Measurements from ENCODE around the gene LRRC45.

The LRRC45 gene

DNA sequence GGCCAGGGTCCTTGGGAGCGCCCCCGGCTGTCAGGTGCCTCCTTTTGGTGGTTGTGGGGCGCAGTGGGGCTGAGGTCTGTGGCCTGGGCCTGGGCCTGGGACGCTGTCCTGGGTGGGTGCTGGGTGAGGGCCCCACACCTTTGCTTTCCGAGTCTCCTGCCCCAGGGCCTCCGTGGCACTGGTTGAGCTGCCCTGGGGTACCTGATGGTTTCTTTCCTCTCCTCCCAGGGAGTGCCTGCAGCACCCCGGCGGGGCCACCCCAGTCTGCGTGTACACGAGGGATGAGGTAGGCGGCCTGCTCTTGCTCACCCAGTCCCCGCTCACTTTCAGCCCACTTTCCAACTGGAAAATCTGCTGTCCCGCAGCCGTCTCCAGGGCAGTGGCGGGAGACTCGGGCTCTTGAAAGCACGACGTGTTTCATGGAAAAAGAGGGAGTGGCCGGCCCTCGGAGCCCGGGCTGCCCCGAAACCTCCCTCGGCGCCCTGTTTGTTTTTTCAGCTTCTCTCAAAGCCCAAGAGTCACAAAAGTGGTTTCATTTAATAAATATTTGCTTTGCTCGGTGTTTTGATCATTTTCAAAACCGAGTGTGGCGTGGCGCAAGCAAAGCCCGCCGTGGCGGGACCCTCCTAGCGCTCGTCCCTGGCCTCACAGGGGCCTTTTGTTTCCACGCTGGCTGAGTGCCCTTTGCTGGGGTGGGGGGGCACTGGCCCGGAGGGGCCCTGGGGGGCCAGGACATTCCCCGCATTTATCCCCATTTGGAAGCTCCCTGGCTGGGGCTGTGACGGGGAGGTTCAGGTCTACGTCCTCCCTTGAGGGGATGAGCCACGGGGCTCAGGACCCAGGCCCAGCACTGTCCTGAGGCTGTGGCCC is 28.3 kb upstream of the LRRC45 start:
- DNase-seq, result no peak

DNA sequence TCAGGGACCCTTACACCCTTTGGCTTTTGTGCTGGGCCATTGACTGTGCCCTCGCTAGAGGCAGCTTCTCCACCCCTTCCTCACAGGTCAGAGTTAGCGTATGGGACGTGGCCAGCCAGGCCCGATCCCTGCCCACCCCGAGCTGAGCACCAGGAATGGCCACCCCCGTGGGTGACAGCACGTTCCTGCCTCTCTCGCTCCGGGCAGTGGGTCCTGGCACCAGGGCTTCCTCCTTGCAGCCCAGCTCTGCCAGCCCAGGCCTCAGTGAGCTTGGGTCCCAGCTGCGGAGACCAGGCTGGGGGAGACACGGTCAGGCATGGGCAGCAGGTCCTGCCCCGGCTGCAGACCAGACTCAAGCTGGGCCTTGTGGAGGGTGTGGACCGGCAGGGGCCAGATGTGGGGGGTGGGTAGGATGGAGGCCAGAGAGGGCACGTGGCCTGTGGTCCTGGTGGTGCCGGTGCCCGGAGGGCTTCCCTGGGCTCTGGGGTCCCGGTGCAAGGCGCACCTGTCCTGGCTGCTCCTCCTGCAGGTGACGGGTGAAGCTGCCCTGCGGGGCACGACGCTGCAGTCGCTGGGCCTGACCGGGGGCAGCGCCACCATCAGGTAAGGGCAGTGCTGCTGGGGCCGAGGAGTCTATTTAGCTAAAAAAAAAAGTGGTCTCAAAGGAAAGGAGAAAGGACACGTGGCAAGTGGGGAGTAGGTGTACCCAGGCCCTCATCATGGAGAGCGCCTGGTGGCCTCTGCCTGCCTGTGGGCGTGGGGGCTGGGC is 27.5 kb upstream of the LRRC45 start:
- DNase-seq, result no peak

DNA sequence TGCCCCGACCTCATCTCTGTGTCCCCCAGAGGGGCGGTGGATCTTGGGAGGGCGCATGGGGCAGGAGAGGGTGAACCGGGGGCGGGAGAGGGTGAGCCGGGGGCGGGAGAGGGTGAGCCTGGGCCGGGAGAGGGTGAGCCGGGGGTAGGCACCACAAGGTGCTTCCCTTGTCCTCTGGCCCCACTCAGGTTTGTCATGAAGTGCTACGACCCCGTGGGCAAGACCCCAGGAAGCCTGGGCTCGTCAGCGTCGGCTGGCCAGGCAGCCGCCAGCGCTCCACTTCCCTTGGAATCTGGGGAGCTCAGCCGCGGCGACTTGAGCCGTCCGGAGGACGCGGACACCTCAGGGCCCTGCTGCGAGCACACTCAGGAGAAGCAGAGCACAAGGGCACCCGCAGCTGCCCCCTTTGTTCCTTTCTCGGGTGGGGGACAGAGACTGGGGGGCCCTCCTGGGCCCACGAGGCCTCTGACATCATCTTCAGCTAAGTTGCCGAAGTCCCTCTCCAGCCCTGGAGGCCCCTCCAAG is 26.8 kb upstream of the LRRC45 start:
- no peak for DNase-seq

DNA sequence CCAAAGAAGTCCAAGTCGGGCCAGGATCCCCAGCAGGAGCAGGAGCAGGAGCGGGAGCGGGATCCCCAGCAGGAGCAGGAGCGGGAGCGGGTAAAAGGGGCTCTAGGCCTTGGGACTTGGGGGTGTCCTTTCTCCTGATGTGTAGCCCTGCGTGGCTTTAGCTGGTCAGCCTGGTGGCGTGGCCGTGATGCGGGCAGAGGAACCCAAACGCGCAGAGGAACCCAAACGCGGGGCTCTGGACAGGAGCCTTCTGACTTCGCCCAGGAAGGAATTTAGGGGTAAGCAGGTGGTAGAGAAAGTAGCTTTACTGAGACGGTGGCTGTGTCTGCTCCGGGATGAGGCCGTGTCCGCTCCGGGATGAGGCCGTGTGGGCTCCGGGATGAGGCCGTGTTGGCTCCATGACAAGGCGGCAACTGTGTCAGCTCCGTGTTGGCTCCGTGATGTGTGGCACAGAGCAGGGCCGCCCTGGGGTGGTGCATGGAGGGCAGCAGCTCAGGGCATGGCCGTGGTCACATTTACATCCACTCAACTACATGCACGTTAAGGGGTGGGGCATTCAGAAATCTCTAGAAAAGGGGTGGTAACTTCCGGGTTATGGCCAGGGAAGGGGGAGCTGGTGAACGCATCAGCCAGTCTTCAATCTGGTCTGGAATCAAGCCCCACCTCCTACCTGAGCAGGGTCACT is 26.2 kb upstream of the LRRC45 start:
- DNase-seq, result no peak

DNA sequence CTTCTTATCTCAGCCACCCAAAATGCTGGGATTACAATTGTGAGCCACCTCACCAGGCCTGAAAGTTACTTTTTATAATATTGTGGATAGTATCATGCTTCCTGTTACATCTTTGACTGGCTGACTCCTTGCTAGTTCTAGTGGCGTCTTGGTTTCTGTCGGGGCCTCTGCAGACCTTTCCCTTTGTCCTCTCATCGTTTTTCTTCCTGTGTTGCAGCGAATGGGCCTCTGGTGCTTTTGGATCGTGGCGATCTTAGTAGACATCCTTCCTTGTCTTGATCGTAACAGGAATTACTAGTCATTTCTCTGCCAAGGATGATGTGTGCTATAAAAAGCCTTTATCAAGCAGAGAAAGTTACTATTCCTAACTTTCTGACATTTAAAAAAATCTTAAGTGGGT is 24.9 kb upstream of the LRRC45 start:
- no peak for DNase-seq

DNA sequence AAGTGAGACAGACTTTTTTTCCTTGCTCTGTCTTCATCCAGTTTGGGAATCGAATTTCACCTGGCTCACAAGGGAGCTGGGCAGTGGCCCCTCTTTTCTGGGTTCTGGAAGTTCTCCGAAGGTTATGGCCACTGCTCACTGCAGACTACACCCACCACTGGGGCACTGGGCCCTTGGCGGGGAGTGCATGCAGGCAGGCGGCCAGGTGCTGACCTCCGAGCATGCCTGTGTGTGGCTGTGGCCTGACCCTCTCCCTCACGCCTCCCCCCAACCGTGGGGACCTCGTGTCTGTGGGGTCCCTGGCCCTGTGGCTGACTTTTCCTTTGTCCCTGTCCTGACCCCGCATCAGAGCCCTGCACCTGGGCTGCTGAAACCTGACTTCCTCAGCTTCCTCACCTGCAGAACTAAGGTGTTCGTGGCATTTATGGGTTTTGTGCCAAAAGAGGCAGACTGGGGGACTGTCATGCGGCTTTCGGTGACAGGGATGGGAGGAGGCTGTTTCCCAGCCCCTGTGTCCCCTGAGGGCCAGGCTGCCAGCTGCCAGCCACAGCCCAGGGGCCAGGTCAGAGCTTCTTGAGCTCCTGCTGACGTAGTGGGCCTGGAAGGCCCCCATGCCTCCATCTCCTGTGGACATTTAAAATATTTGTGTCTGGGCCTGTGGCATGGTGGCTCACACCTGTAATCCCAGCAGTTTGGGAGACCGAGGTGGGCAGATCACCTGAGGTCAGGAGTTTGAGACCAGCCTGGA is 24.2 kb upstream of the LRRC45 start:
- DNase-seq, result no peak

DNA sequence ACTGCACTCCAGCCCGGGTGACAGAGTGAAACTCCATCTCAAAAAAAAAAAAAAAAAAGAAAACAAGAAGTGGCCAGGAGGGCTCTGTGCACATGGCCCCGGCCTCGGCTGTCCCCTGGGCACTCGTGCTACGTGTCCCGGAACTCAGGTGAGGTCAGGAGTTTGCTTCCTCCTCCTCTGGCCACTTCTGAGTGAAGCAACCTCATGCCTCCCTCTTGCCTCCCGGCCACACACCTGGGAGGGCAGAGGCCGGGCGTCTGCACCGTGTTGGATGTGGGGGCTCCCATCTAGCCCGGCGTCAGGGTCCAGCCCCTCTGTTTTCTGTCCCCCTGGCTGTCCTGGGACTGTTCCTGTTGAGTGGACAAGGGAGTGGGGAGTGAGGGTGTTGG is 23.5 kb upstream of the LRRC45 start:
- no peak for DNase-seq

DNA sequence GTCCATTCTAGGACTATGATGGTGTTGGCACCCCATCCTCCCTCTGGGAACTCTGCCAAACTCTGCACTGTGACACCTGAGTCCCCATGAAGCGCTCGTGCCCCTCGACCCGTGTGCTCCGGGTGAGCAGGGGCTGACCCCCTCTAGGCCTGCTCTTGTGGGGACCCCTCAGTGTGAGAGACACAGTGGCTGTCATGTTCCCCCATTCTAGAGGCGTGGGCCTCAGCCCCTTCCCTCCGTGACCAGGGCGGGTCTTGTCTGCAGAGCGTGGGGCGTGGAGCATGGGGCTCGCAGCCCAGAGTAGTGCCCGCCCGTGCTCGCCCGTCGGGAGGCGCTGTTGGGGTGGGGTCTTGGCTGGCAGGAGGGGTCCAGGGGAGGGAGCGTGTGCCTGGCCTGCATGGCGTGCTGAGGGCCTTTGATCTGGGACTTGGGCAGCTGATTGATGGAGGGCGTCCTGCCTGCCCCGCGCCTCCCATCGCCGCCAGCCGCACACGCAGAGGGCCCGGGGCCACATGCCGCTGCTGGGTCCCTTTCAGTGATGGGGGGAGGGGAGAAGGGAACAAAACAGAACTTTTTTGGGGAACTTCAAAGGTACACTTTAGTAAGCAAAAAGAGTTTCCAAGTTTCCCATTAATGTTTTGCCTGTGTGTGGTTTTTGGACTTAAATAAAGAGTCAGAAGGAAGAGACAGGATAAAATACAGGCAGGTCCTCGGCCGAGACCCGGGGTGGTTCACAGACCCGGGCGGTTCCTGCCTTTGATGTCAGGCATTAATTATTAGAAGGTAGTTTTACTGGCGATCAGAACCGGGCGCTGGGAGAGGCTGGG is 22.9 kb upstream of the LRRC45 start:
- no peak for DNase-seq

DNA sequence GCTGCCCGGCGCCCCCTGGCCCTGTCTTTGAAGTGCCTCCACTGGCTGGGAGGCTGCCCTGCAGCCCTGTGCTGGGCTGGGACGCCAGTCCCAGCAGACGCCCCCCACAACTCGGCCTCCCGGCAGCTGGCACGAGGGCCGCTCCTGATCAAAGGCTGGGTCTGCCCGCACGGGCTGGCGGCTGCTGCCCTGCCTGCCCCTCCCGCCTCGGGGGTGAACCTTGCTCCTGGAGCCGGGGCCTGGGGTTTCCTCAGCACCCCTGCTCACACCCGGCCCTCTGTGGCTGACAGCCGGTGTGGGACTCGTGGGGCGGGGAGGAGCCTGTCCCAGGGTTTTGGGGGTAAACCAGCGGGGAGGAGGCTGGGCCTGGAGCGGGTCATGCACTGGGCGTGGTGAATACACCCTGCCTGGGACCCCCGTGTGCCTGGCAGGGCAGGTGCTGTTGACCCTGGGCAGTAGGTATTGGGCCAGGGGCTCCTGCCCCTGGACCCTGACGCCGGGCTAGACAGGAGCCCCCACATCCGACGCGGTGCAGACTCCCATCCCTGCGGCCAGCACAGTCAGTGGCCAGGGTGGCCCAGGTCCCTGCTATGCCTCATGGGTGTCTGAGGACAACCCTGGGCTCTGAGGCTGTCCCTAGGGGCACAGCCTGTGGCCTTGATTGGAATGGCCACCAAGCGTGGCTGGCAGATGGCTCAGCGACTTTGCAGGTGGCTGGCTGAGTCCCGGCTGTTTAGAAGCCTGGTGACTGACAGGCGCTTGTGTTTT is 22.1 kb upstream of the LRRC45 start:
- no peak for DNase-seq

DNA sequence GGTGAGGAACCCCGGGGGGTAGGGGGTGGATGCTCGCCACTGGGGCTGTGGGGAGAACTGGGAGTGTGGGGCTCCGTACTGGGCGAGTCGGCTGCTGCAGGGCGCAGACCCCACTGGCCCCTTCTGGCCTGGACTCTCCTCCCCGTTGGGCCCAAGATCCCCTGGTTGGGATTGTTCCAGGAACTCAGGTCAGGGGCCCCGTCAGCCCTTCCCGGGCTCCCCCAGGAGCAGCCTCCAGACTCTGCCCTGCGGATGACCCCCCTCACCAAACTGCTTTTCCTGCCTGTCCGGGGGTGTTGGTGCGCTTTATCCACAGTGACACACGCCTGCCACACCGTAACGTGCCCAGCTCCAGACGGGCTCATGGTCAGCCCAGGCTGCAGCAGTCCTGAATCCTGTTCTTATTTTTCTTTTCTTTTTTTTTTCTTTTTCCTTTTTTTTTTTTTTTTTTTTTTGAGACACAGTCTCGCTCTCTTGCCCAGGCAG is 21.5 kb upstream of the LRRC45 start:
- DNase-seq, result no peak

DNA sequence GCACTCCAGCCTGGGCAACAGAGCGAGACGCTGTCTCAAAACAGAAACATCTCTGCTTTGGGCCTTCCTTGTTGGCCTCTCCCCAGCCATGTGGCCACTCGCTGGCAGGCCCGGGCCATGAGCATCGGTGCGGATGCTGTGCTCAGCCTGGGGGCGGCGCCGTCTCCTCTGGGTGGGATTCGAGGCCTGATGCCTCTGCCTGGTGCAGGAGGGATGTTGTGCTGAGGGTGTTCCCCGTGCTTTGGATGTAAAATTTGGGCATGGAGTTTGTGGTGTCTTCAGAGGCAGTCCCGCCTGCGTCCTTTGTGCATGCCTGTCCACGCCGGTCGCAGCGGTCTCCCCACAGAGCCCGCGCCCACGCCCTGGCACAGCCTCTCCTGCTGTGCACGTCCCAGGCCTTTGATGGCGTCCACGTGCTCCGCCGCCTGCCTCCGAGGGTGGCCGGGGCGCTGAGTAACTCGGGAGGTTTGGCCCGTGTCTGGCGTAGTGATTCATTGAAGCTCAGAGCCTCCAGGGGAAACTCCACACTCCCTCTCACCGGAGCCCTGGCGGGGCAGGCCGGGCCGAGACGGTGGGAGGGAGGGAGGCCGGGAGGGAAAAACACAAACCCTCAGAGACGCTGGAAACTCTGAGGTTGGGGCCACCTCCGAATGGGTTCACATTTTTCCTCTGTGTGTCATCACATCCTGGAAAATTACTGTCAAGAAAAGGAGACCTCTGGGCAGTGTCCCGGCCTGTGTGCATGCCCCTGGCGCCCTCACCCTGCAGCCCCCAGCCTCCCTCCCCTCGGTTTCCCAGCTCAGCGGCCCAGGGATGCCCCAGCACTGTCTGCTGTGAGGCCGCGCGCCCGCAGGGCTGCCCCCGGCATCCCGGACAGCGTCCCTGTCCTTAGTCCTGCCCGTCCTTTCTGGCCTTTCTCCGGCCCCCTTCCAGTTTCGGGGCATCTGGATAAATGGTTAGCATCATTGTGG is 19.4 kb upstream of the LRRC45 start:
- DNase-seq, result peak; percentile 99

DNA sequence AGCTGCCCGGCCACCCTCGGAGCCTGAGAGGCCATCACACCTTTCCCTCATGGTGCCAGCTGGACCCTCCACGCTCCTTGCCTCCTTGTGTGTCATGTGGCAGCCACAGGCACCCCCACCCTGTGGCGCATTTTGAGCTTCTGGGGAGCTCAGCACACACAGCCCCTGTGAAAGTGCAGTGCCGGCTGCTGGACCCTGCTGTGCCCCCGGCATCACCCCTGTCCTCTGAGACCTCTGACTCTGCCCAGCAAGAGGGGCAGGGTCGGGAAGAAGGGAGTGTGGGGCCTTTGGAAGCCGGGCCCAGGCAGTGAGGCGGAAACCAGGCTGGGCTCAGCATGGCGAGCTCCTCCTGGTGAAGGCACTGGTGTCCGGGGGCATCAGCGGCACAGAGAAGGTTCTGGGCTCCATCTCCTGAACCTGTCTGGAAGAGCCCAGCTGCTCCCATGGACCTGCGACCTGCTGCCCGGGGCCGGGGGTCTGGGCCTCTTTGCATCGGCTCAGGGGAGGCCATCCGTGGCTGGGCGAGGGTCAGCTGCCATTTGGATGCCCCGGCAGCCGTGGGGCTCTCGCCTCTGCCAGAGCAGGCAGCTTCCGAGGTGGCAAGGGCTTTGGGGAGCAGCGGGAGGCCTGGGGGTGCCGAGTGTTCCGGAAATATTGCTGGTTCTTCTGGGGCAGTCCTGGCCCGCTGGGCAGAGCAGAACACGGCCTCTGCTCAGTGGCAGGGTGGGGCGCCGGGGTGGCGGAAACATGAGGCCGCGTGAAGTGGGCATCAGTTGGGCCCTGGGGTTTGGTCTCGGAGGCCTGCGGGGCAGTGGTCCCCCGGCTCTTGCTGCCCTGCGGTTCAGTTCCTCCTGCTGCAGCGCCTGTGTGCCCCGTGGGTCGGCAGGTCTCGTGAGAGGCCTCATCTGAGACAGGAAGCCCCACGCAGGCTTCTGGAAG is 18.3 kb upstream of the LRRC45 start:
- no peak for DNase-seq

DNA sequence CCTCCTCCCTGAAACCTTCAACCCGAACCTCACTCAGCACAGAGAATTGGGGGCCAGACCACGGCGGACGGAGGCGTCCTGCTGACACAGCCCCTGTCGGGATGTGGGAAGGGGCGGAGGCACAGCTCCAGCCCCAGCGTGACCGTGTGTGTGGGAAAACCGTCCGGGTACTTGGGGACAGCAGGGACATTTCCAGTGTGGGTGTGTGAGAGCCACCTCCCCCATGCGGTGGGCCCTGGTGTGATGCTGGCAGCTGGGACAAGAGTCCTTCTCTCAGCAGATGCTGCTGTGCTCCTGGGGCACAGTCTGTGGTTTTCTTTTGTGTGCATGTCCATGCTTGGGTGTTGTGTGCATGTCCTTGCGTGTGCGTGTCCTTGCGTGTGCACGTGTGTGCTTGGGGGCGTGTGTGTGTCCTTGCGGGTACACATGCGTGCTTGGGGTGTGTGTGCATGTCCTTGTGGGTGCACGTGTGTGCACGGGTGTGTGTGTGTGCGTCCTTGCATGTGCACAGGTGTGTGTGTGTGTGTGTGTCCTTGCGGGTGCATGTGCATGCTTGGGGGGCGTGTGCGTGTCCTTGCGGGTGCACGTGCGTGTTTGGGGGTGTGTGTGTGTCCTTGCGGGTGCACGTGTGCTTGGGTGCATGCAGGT is 17.3 kb upstream of the LRRC45 start:
- no peak for DNase-seq

DNA sequence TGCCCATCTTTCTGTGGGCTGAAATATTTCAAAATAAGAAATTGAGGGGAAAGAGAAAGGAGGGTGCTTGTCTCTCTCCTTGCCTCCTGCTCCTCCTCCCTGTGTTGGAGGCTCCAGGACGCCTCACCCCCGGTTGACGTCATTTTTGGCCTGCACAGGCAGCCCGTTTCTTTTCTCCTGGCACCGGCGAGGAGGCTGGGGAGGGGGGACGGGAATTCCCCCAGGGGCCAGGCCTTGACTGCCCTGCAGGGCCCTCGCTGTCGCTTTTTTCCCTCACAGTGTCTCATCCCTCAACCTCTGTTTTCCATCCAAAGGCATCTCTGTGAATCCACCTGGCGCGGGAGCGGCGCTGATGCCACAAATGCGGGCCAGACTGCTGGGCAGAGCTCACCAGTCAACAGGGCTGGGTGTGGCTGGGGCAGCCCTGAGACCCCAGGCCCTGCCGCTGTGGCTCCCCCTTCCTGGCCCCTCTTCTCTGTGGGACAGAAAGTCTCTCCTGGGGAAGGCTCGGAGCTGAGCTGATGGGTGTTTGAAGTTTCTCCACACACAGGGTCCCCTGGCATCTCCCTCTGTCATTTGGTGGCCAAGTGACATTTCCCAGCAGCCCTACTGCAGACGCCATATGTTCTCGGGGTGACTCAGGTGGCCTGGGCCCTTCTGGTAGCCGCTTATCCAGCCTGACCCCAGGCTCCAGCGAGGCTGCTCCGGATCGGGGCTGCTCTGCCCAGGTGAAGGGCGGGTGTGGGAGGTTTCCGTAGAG is 16.5 kb upstream of the LRRC45 start:
- no peak for DNase-seq

DNA sequence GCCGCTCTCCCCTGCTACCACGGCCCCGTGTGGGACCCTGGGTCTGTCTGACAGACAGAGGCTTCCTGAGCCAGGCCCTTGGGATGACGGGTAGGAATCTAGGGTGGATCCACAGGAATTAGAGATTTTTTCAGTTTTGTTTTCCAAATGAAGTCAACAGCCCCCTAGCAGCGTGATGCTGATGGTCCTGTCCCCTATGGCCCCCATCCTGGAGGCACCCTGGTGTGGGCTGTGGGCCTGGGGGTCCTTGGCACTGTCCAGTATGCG is 15.9 kb upstream of the LRRC45 start:
- DNase-seq, result no peak

DNA sequence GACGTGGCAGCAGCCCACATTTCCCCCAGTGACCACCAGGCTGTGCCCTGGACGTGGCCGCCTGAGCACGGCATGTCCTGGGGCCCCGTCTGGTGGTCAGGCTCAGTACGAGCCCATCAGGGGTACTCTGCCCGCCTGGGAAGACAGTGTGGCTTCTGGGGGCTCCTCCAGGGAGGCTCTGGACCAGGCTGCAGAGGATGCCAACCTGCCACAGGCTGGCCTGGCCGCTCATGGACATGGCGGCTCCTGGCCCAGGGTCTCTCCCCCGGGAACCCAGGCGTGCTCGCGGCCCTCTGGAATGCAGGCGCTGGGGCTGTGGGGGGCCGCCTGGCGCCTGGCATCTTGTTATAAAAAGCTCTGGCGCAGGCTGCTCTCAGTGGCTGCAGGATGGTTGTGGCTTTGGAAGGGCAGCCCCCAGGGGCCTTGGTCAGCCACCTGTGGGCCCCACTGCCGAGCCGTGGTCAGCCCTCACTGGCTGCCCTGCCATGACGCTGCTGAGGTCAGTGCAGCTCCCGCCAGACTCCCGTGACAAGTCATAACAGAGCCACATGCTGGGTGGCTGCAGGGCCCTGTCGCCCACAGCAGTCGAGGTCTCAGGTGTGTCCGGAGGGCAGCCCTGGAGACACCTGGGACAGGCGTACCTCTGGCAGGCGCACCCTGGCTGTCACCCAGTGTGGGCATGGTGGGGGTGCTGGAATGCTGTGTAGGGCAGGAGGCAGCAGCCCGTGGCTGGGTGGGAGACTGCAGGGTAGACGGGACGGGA is 15.4 kb upstream of the LRRC45 start:
- no peak for DNase-seq
